ENCODE data around the gene HNRNPAB.
"Not testable (repeated sequence)": the region's sequence is repeated elsewhere in the genome, so short reads cannot be mapped to it uniquely, and the experiment has no call there.

Gene HNRNPAB

GRCh38 chr5:178232124-178232919, 28.0 kb downstream of the HNRNPAB start, which contains the start of gene PHYKPL:
TSS of gene PHYKPL (minus strand) at chr5:178232802. CDS start at chr5:178232550, 252 bp downstream.
- DNase-seq, result peak; percentile 56

GRCh38 chr5:178232920-178233429, 28.6 kb downstream of the HNRNPAB start:
- no peak for DNase-seq

GRCh38 chr5:178234121-178234749, 29.9 kb downstream of the HNRNPAB start:
- DNase-seq, result no peak

GRCh38 chr5:178234750-178235587, 30.6 kb downstream of the HNRNPAB start:
- DNase-seq, result peak; percentile 78

- no peak for DNase-seq
These were observed 31.2 kb downstream of the HNRNPAB start for GRCh38 chr5:178235588-178235974.

- DNase-seq, result no peak
These were observed 31.8 kb downstream of the HNRNPAB start for GRCh38 chr5:178236126-178236525.

GRCh38 chr5:178236679-178237078, 32.3 kb downstream of the HNRNPAB start:
- no peak for DNase-seq

- DNase-seq, result no peak
These were observed 33.3 kb downstream of the HNRNPAB start for GRCh38 chr5:178237431-178238312.

- no peak for DNase-seq
These were observed 33.9 kb downstream of the HNRNPAB start for GRCh38 chr5:178238313-178238635.

GRCh38 chr5:178238711-178239592, 34.6 kb downstream of the HNRNPAB start:
- no peak for DNase-seq

GRCh38 chr5:178239626-178240301, 35.4 kb downstream of the HNRNPAB start:
- DNase-seq, result not testable (repeated sequence)

- DNase-seq, result no peak
These were observed 36.0 kb downstream of the HNRNPAB start for GRCh38 chr5:178240341-178240741.

GRCh38 chr5:178240766-178241165, 36.4 kb downstream of the HNRNPAB start:
- DNase-seq, result no peak

GRCh38 chr5:178241231-178241663, 36.9 kb downstream of the HNRNPAB start:
- no peak for DNase-seq

- DNase-seq, result no peak
These were observed 37.4 kb downstream of the HNRNPAB start for GRCh38 chr5:178241688-178242231.

- DNase-seq, result no peak
These were observed 38.1 kb downstream of the HNRNPAB start for GRCh38 chr5:178242416-178242815.

- no peak for DNase-seq
These were observed 40.2 kb downstream of the HNRNPAB start for GRCh38 chr5:178244576-178244975.

GRCh38 chr5:178245389-178245788, 41.1 kb downstream of the HNRNPAB start:
- DNase-seq, result no peak

GRCh38 chr5:178246624-178247279, 42.4 kb downstream of the HNRNPAB start:
- DNase-seq, result no peak
